ENCODE results near the gene INPP5D.

INPP5D gene

DNA sequence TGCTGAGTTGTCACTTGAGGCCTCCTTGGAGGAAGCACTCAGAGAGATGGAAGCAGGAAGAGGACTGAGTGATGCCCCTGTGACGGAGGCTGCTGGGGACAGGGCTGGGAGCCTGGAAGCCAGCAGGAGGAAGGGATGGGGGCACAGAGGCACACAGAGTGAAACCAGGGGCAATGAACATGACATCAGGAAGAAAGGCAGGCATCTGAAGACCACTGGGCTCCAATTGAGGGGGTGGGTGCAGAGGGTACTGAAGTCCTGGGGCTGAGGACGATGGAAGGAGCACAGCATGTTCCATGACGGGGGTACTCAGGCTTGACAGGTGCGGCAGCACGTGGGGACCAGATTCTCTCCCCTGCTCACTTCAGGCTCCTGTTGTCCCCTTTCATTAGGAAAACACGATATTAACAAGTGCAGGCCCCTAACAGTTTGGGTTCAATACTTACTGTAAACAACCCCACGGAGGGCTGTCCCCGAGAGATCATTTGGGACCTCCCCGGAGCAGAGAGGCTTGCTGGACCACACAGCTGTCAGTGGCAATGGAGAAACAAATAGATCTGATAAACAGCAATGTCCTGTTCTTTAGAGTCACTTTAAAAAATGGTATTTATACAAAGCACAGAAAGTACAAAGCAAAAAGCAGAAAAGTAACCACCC is 8.7 kb downstream of the INPP5D start:
- no peaks in the 10 kb centered on the region for H3K27me3 ChIP-seq (ENCODE audit: insufficient read depth, poor library complexity, severe bottlenecking)
- TF ChIP-seq, protein P1, sequence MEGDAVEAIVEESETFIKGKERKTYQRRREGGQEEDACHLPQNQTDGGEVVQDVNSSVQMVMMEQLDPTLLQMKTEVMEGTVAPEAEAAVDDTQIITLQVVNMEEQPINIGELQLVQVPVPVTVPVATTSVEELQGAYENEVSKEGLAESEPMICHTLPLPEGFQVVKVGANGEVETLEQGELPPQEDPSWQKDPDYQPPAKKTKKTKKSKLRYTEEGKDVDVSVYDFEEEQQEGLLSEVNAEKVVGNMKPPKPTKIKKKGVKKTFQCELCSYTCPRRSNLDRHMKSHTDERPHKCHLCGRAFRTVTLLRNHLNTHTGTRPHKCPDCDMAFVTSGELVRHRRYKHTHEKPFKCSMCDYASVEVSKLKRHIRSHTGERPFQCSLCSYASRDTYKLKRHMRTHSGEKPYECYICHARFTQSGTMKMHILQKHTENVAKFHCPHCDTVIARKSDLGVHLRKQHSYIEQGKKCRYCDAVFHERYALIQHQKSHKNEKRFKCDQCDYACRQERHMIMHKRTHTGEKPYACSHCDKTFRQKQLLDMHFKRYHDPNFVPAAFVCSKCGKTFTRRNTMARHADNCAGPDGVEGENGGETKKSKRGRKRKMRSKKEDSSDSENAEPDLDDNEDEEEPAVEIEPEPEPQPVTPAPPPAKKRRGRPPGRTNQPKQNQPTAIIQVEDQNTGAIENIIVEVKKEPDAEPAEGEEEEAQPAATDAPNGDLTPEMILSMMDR (IDR thresholded peaks at IDR 0.05; ENCODE audit: insufficient read depth, low read length), result no peak
- TF ChIP-seq, protein P2, sequence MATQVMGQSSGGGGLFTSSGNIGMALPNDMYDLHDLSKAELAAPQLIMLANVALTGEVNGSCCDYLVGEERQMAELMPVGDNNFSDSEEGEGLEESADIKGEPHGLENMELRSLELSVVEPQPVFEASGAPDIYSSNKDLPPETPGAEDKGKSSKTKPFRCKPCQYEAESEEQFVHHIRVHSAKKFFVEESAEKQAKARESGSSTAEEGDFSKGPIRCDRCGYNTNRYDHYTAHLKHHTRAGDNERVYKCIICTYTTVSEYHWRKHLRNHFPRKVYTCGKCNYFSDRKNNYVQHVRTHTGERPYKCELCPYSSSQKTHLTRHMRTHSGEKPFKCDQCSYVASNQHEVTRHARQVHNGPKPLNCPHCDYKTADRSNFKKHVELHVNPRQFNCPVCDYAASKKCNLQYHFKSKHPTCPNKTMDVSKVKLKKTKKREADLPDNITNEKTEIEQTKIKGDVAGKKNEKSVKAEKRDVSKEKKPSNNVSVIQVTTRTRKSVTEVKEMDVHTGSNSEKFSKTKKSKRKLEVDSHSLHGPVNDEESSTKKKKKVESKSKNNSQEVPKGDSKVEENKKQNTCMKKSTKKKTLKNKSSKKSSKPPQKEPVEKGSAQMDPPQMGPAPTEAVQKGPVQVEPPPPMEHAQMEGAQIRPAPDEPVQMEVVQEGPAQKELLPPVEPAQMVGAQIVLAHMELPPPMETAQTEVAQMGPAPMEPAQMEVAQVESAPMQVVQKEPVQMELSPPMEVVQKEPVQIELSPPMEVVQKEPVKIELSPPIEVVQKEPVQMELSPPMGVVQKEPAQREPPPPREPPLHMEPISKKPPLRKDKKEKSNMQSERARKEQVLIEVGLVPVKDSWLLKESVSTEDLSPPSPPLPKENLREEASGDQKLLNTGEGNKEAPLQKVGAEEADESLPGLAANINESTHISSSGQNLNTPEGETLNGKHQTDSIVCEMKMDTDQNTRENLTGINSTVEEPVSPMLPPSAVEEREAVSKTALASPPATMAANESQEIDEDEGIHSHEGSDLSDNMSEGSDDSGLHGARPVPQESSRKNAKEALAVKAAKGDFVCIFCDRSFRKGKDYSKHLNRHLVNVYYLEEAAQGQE (IDR thresholded peaks at IDR 0.05; ENCODE audit: insufficient replicate concordance, low read depth), result no peak
- TF ChIP-seq GABPA (IDR thresholded peaks at IDR 0.05; ENCODE audit: low read depth) (no peak), POLR2AphosphoS5 (IDR thresholded peaks at IDR 0.05; ENCODE audit: low read depth) (no peak), SPI1 (IDR thresholded peaks at IDR 0.05; ENCODE audit: borderline replicate concordance, low read depth) (no peak)
- no peak for DNase-seq (ENCODE audit: low read depth in 1 of 2, low spot score in 1 of 2)
- H3K4me3 ChIP-seq (replicated peaks; ENCODE audit: insufficient read depth, low read length), result no peak overlapping the region
- no peak overlapping the region for H3K27ac ChIP-seq (replicated peaks)

DNA sequence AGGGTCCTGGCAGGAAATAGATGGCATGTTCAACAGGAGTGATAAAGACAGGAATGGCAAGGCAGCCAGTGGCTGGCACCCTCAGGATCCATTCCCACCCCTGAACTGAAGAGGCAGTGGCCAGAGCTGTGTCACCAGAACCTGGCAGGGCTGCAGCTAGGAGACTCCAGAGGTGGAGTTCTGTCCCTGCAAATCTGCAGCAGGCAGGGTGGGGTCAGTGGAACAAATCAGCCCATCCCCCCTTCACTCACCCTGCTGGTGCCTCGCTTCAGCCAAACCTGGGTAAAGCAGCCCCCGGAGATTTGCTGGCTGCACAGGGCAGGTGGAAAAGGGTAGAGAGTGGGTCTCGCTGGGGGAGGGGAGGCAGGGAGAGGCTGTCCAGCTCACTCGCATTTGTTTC is 12.7 kb downstream of the INPP5D start:
- H3K4me3 ChIP-seq (replicated peaks; ENCODE audit: insufficient read depth, low read length), result no peak overlapping the region
- DNase-seq (ENCODE audit: low read depth in 1 of 2, low spot score in 1 of 2), result no peak
- TF ChIP-seq SPI1 (IDR thresholded peaks at IDR 0.05; ENCODE audit: borderline replicate concordance, low read depth) (no peak), GABPA (IDR thresholded peaks at IDR 0.05; ENCODE audit: low read depth) (no peak), POLR2AphosphoS5 (IDR thresholded peaks at IDR 0.05; ENCODE audit: low read depth) (no peak)
- TF ChIP-seq, protein P1 (IDR thresholded peaks at IDR 0.05; ENCODE audit: insufficient read depth, low read length), result no peak
- TF ChIP-seq, protein P2 (IDR thresholded peaks at IDR 0.05; ENCODE audit: insufficient replicate concordance, low read depth), result no peak
- H3K27ac ChIP-seq (replicated peaks), result no peak overlapping the region
- no peaks in the 10 kb centered on the region for H3K27me3 ChIP-seq (ENCODE audit: insufficient read depth, poor library complexity, severe bottlenecking)

DNA sequence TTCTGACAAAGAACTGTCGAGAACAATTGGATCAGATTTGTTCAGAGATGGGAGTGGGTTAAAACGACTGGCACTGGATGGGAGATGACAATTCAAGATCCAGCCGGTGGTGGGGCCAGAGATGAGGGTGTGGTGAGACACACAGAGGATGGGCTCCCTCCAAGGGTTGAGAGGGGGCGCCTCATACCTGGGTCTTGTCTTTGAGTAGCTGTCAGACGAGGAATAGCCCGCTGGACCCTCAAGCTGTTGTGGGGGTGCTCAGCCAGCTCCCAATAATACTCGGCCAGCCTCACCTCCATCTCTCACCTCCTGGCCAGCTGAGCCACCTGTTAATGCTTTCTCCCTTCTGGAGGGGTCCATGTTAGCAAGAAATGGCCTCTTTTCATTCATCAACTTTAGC is 14.0 kb downstream of the INPP5D start:
- Histone ChIP-seq H3K27me3 (ENCODE audit: insufficient read depth, poor library complexity, severe bottlenecking) (no peaks in the 10 kb centered on the region), H3K27ac (replicated peaks) (no peak overlapping the region), H3K4me3 (replicated peaks; ENCODE audit: insufficient read depth, low read length) (no peak overlapping the region)
- DNase-seq (ENCODE audit: low read depth in 1 of 2, low spot score in 1 of 2), result no peak
- TF ChIP-seq GABPA (IDR thresholded peaks at IDR 0.05; ENCODE audit: low read depth), result no peak
- TF ChIP-seq, protein P1 (IDR thresholded peaks at IDR 0.05; ENCODE audit: insufficient read depth, low read length), result no peak
- TF ChIP-seq SPI1 (IDR thresholded peaks at IDR 0.05; ENCODE audit: borderline replicate concordance, low read depth), result no peak
- no peak for TF ChIP-seq POLR2AphosphoS5 (IDR thresholded peaks at IDR 0.05; ENCODE audit: low read depth)
- TF ChIP-seq, protein P2 (IDR thresholded peaks at IDR 0.05; ENCODE audit: insufficient replicate concordance, low read depth), result no peak

All from HL-60 (cell line).